Gastroesophageal sphincter (tissue), 4 donors: Measurements from ENCODE around the gene KLC1. TPM values are rescaled to one million over a fixed set of nuclear protein-coding genes. Genes with fewer than 3 reads are reported as not detected.
A peak's percentile ranks its signal among the peaks of the same experiment; 100 is the strongest.

Source experiments
- ATAC-seq: fragments of 150-250 bp; one replicate; pipeline ENCODE4 v1.9.1; 2016; ENCODE audit warnings: mild to moderate bottlenecking, moderate library complexity
- H3K27ac ChIP-seq, 4 donors: fragments of 200-600 bp; sonication (generic) in 3 of 4; 1 replicate in 3 of 4; 2 replicates in 1 of 4; pipeline ENCODE4 v1.5.1; 2016 to 2019
- H3K27me3 ChIP-seq: fragments of 200-600 bp; sonication (generic); one replicate; pipeline ENCODE4 v1.5.1; 2019
- H3K36me3 ChIP-seq, 2 donors: fragments of 200-600 bp; sonication (generic); one replicate each; pipeline ENCODE4 v1.5.1; 2019; ENCODE audit warnings: control low read depth in 1 of 2
- H3K4me1 ChIP-seq, 3 donors: fragments of 200-600 bp; sonication (generic); 1 replicate in 2 of 3; 2 replicates in 1 of 3; pipeline ENCODE4 v1.5.1; 2016 to 2019; ENCODE audit warnings: control low read depth in 2 of 3
- H3K4me3 ChIP-seq, 2 donors: fragments of 200-600 bp; sonication (generic); one replicate each; pipeline ENCODE4 v1.5.1; 2019; ENCODE audit warnings: mild to moderate bottlenecking in 1 of 2, moderate library complexity in 1 of 2
- H3K9me3 ChIP-seq, 3 donors: fragments of 200-600 bp; sonication (generic); one replicate each; pipeline ENCODE4 v1.5.1; 2017 to 2019; ENCODE audit warnings: control low read depth in 2 of 3
- CTCF ChIP-seq, 4 experiments: fragments of 200-600 bp in 2 of 4; fragments of 450-650 bp in 2 of 4; sonication (generic) in 1 of 4; IDR thresholded peaks; one replicate each; pipeline ENCODE4 v1.5.1; 2017 to 2019; ENCODE audit warnings: antibody characterized with exemption in 4 of 4, mild to moderate bottlenecking in 2 of 4, moderate library complexity in 2 of 4
- EP300 ChIP-seq: sonication (generic); formaldehyde crosslinking; IDR thresholded peaks from one replicate; pipeline ENCODE4 v1.6.1; 2017; ENCODE audit warnings: antibody characterized with exemption, mild to moderate bottlenecking
- POLR2A ChIP-seq, 2 donors: fragments of 450-650 bp; IDR thresholded peaks; one replicate each; pipeline ENCODE4 v1.6.1; 2017; ENCODE audit warnings: antibody characterized with exemption in 2 of 2, mild to moderate bottlenecking in 2 of 2, moderate library complexity in 1 of 2
- POLR2AphosphoS5 ChIP-seq: sonication (generic); formaldehyde crosslinking; IDR thresholded peaks from one replicate; pipeline ENCODE4 v1.6.1; 2017; ENCODE audit warnings: antibody characterized with exemption
- WGBS, 2 donors: methylation state at CpG; one replicate each; pipeline ENCODE4 v1.1.5; 2018; ENCODE audit warnings: low coverage in 1 of 2; 5-methylcytosine and 5-hydroxymethylcytosine counted together
- total RNA-seq, 4 donors: library from RNA; depleted of rRNA; stranded (reverse); fragments of >200 nt; gene quantifications; one replicate each; pipeline ENCODE4 v1.1.0, GENCODE V29; 2016

The KLC1 gene
- total RNA-seq, 4 donors from 2014 or later = 275 to 390 (median 339) TPM

DNA sequence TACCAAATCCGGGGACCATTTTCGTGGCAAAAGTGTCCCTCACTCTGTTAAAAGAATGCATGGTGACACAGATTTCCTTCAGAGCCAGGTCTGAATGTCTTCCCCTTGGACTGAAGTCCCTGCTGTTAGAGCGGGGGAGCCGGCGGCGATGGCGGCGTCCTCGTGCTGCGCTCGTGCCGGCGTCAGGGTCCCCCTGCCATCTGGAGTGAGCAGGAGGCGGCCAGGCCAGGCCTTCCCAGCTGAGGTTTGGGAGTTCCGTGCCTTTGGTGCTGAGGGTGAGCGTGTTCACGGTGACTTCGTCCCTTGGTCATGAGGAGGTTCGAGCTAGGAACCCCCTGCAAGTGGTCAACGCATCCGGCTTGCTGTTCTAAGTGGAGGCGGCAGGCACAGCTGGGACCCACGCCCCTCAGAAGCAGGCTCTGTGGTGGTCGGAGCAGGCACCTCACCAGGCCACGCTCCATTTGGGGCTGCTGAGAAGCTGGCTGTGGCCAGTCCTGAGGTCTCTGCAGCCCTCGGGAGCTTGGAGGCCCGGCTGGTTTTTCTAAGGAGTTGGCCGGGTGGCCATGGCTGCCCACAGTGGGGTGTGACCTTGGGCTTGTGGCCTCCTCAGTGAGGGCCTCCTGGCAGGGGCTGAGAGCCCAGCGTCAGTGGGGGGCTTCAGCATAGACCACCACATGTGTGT, 96.1 kb downstream of the KLC1 start:
- Histone ChIP-seq H3K27me3 (no peaks in the 10 kb centered on the region), H3K4me1 (peaks cover 9 to 100% (median 37%) of the 10 kb centered on the region in 3 donors), H3K36me3 (peaks cover 0 to 53% of the 10 kb centered on the region in 2 donors), H3K27ac (peak overlapping the region in 3 of 4 donors; percentile 85 to 98 (median 90)), H3K4me3 (no peak overlapping the region), H3K9me3 (no peaks in the 10 kb centered on the region)
- no peak for ATAC-seq
- TF ChIP-seq POLR2A (IDR thresholded peaks at IDR 0.05) (no peak), CTCF (IDR thresholded peaks at IDR 0.05) (no peak), EP300 (no peak), POLR2AphosphoS5 (no peak)
- 80% methylated on average over 1 of the region's 29 CpGs; no CpG with 5 or more reads in 1 of the 2 donors for WGBS, 2 donors

DNA sequence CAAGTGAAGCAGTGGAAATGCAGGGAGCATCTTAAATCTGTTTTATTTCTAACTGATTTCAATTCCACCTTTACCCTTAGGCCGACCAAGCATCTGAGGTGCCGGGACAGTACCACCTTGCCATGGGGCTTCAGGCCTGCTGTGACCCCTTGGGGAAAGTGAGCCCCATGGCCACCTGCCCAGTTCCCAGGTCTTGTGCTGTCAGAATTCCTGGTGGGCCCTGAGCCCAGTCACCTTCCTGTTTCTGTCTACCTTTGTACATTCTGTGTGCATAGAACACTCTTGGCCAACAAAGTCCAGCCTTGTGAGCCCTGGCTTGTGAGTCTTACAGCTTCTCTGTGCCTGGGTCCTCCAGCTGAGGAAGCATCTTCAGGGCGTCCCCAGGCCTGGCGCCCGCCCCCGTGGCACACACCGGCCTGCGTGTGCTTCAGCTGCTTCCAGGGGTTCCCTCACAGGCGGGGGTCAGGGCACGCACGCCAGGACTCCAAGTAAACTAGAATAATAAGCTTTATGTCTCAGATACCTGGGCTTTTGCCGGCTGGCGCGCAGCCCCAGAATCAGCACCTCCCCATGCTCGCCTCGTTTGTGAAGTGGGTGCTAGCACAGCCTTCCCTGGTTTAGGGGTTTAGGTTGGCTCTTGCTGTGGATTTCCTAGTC, 96.9 kb downstream of the KLC1 start:
- Histone ChIP-seq H3K27ac (peak overlapping the region in 3 of 4 donors; percentile 85 to 98 (median 90)), H3K4me1 (peaks cover 9 to 100% (median 37%) of the 10 kb centered on the region in 3 donors), H3K9me3 (no peaks in the 10 kb centered on the region), H3K4me3 (no peak overlapping the region), H3K27me3 (no peaks in the 10 kb centered on the region), H3K36me3 (peaks cover 0 to 60% of the 10 kb centered on the region in 2 donors)
- 89% methylated on average over 2 of the region's 16 CpGs; no CpG with 5 or more reads in 1 of the 2 donors for WGBS, 2 donors
- TF ChIP-seq EP300 (no peak), POLR2A (IDR thresholded peaks at IDR 0.05) (no peak), CTCF (IDR thresholded peaks at IDR 0.05) (no peak), POLR2AphosphoS5 (no peak)
- ATAC-seq = no peak

GRCh38 chr14:103726474-103726873, 97.5 kb downstream of the KLC1 start:
- TF ChIP-seq POLR2AphosphoS5 = no peak
- no peak for TF ChIP-seq CTCF (IDR thresholded peaks at IDR 0.05)
- TF ChIP-seq POLR2A (IDR thresholded peaks at IDR 0.05) = no peak
- TF ChIP-seq EP300 = no peak

DNA sequence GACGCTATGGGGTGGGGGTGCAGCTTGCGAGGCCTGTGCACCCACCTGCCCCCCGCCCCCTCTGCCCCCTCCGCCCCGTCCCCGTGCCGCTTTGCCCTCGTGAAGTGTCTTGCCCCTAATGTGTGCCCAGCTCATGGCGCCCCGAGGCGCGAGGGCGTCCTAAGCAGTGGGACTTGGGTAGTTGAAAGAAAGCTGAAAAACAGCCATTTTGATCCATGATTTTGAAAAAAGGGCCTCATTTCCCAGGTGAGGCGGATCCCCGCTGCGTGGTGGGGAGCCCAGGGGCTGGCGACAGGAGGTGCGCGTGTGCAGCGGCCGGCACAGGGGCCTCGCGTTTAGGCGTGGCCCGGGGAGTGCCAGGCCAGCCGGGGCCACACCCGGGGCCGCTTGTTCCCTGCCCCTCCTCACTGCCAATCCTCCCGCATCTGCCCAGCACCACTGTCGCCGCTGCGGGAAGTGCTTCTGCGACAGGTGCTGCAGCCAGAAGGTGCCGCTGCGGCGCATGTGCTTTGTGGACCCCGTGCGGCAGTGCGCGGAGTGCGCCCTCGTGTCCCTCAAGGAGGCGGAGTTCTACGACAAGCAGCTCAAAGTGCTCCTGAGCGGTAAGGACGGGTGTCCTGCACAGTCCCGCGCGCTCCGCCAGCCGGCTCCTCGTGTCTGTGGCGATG, 98.4 kb downstream of the KLC1 start:
- TF ChIP-seq EP300 = no peak
- TF ChIP-seq CTCF (IDR thresholded peaks at IDR 0.05) = no peak
- no peak for TF ChIP-seq POLR2AphosphoS5
- TF ChIP-seq POLR2A (IDR thresholded peaks at IDR 0.05) = no peak
- Histone ChIP-seq H3K9me3 (no peaks in the 10 kb centered on the region), H3K4me1 (peaks cover 9 to 100% (median 28%) of the 10 kb centered on the region in 3 donors), H3K27me3 (no peaks in the 10 kb centered on the region), H3K36me3 (peaks cover 0 to 75% of the 10 kb centered on the region in 2 donors), H3K27ac (peak overlapping the region in 1 of 4 donors; percentile 68), H3K4me3 (no peak overlapping the region)
- WGBS, 2 donors = no CpG with 5 or more reads among the region's 53 CpGs
- no peak for ATAC-seq

More at GRCh38 chr14:103726474-103726873, 97.5 kb downstream of the KLC1 start:
- H3K27ac ChIP-seq = peak overlapping the region in 2 of 4 donors; percentile 85 to 98
- H3K4me3 ChIP-seq = no peak overlapping the region
- H3K4me1 ChIP-seq = peaks cover 9 to 100% (median 32%) of the 10 kb centered on the region in 3 donors
- 100% methylated on average over 1 of the region's 18 CpGs; no CpG with 5 or more reads in 1 of the 2 donors for WGBS, 2 donors
- no peaks in the 10 kb centered on the region for H3K9me3 ChIP-seq
- H3K27me3 ChIP-seq = no peaks in the 10 kb centered on the region
- H3K36me3 ChIP-seq = peaks cover 0 to 65% of the 10 kb centered on the region in 2 donors
- no peak for ATAC-seq
